ENCODE data around the gene HCK.

DNA sequence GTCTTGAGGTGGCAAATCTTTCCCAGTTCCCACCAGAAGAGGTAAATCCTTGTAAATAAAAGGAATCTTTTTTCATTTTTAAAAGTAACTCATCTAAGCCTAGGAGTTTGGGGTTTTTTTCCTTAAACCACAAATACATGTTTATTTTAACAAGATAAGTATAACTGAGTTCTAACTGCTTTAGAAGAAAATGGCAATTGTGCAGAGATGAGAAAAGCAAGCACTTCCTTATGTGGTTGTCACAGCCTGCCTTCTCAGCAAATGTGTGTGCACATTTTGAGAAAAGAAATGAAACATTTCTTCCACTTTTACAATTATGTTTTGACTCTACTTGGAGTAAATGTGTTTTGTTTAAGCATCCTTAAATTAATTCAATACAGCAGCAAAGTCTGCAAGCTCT lies 17.7 kb downstream of the HCK start:
- no peak for TF ChIP-seq GATA3 (IDR thresholded peaks at IDR 0.05; ENCODE audit: low read depth, low read length)
- no peak for TF ChIP-seq GATA2 (IDR thresholded peaks at IDR 0.05; ENCODE audit: low read depth, low read length)

Measured in SH-SY5Y (cell line).